HTERT RPE-1 (cell line): Measurements from ENCODE around the gene DNMT3A.

Experiments
- in situ Hi-C: fragments of 300-500 bp; cut with MboI; formaldehyde crosslinking; loops from 4 replicates; pipeline ENCODE4 v1.14.3; 2020; ENCODE audit warnings: low sequenced_read_pairs

The DNMT3A gene

GRCh38 chr2:25308599-25308998 lies 33.1 kb downstream of the DNMT3A start:
- in situ Hi-C loops: no loop called here

GRCh38 chr2:25307949-25308557 lies 33.7 kb downstream of the DNMT3A start:
- in situ Hi-C loops: no loop called here

GRCh38 chr2:25306777-25307368 lies 34.9 kb downstream of the DNMT3A start:
- in situ Hi-C loops: no loop called here

GRCh38 chr2:25305775-25306174 lies 36.0 kb downstream of the DNMT3A start:
- in situ Hi-C loops: no loop called here

- in situ Hi-C loops: no loop called here
Measured at GRCh38 chr2:25304826-25305596, 36.7 kb downstream of the DNMT3A start.

- in situ Hi-C loops: no loop called here
Measured at GRCh38 chr2:25304321-25304720, 37.4 kb downstream of the DNMT3A start.

- in situ Hi-C loops: no loop called here
Measured at GRCh38 chr2:25303633-25304236, 38.0 kb downstream of the DNMT3A start.

- in situ Hi-C loops: no loop called here
Measured at GRCh38 chr2:25302758-25303375, 38.9 kb downstream of the DNMT3A start.

GRCh38 chr2:25301453-25302352 lies 40.0 kb downstream of the DNMT3A start:
- in situ Hi-C loops: no loop called here

GRCh38 chr2:25300001-25300400 lies 41.7 kb downstream of the DNMT3A start:
- in situ Hi-C loops: no loop called here

GRCh38 chr2:25298776-25299431 lies 42.8 kb downstream of the DNMT3A start:
- in situ Hi-C loops: no loop called here

GRCh38 chr2:25297738-25298137 lies 44.0 kb downstream of the DNMT3A start:
- in situ Hi-C loops: no loop called here

GRCh38 chr2:25295621-25296020 lies 46.1 kb downstream of the DNMT3A start:
- in situ Hi-C loops: no loop called here

- in situ Hi-C loops: no loop called here
Measured at GRCh38 chr2:25294573-25295462, 46.9 kb downstream of the DNMT3A start.

- in situ Hi-C loops: no loop called here
Measured at GRCh38 chr2:25293958-25294562, 47.7 kb downstream of the DNMT3A start.

- in situ Hi-C loops: no loop called here
Measured at GRCh38 chr2:25293145-25293544, 48.6 kb downstream of the DNMT3A start.

- in situ Hi-C loops: no loop called here
Measured at GRCh38 chr2:25292408-25292807, 49.3 kb downstream of the DNMT3A start.

- in situ Hi-C loops: no loop called here
Measured at GRCh38 chr2:25290811-25291495, 50.8 kb downstream of the DNMT3A start.
